Measurements from ENCODE around the gene SLC49A3. TPM values are rescaled to one million over a fixed set of nuclear protein-coding genes. Genes with fewer than 3 reads are reported as not detected.

Gene SLC49A3
- total and polyA plus RNA-seq, 2 of the 13 experiments (the other 11 are each of a cell fraction or from before 2014, with no cell fraction given), result 0.07 to 0.17 TPM

DNA sequence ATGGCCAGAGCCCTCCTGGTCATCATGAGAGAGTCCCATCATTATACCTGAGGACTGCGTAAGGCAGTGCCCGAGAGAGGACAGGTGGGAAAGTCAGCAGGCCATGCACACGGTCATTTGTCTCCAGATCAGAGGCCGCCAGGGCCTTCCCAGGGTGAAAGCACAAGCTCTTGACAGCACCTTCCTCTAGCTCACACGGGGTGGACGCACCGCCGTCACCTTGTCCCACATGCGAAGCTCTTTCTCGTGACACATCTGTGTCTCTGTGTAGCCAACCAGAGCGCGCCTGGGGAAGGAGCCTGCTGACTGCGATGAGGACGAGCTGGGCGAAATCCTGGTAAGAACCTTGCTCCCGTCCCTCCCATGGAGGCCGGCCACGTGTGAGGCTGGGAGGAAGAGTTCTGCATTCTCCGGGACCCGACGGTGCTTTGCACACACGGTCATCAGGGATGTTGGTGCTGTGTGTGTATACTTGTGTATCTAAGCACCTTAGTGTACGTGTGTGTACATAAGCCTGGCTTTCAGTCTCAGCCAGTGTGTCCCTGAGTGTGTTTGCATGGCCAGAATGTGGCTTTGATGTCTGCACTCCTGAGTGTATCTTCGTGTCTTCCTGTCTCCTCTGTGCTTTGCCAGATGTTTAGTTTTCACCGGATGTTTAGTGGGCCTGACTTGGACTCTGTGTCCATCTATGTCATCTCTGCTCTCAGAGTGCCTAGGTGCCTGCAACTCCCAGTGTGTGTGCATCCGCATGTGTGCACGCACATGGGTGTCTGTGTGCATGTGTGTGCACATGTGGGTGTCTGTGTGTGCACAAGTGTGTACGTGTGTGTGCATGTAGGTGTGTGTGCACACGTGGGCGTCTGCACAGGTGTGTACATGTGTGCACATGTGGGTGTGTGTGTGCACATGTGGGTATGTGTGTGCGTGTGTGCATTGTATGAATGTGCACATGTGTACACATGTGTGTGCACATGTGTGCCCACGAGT lies 30.0 kb downstream of the SLC49A3 start (continued):
- TF ChIP-seq, protein P1, sequence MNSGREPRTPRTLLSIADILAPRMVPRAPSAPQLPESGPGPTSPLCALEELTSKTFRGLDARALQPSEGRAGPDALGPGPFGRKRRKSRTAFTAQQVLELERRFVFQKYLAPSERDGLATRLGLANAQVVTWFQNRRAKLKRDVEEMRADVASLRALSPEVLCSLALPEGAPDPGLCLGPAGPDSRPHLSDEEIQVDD (CRISPR knock-in tag; IDR thresholded peaks at IDR 0.05; ENCODE audit: borderline replicate concordance), result no peak
- TF ChIP-seq NCOA1 (CRISPR knock-in tag; IDR thresholded peaks at IDR 0.05) (no peak), TGIF2 (CRISPR knock-in tag; IDR thresholded peaks at IDR 0.05) (no peak), SMARCE1 (IDR thresholded peaks at IDR 0.05; ENCODE audit: borderline replicate concordance) (no peak), NPAS2 (CRISPR knock-in tag; IDR thresholded peaks at IDR 0.05; ENCODE audit: borderline replicate concordance) (no peak), ZBTB7B (CRISPR knock-in tag; IDR thresholded peaks at IDR 0.05) (no peak), MAFK (conservative IDR thresholded peaks at IDR 0.05 in 1 of 2, IDR thresholded peaks at IDR 0.05 in 1 of 2; ENCODE audit: low read length in 2 of 2) (no peak), ZMYM2 (CRISPR knock-in tag; IDR thresholded peaks at IDR 0.05) (peak; percentile 92), SMYD3 (CRISPR knock-in tag; IDR thresholded peaks at IDR 0.05) (no peak), ZNF331 (CRISPR knock-in tag; IDR thresholded peaks at IDR 0.05) (no peak), YY1 (IDR thresholded peaks at IDR 0.05; ENCODE audit: insufficient read depth, insufficient replicate concordance, low read depth, low read length) (no peak), ZNF253 (CRISPR knock-in tag; IDR thresholded peaks at IDR 0.05; ENCODE audit: borderline replicate concordance) (no peak), CBFB (CRISPR knock-in tag; IDR thresholded peaks at IDR 0.05) (no peak), ZNF644 (CRISPR knock-in tag; IDR thresholded peaks at IDR 0.05; ENCODE audit: low read depth) (no peak), GLI4 (CRISPR knock-in tag; IDR thresholded peaks at IDR 0.05; ENCODE audit: borderline replicate concordance) (no peak), ISX (CRISPR knock-in tag; conservative IDR thresholded peaks at IDR 0.05) (no peak), ZFP36 (IDR thresholded peaks at IDR 0.05; ENCODE audit: borderline replicate concordance, low read depth, low read length, partially characterized antibody) (no peak), CREM (IDR thresholded peaks at IDR 0.05) (peak; percentile 55; the same call in 1 of the 2 replicates), CREM (CRISPR knock-in tag; IDR thresholded peaks at IDR 0.05) (no peak), MTA3 (CRISPR knock-in tag; IDR thresholded peaks at IDR 0.05) (no peak)
- TF ChIP-seq, protein P2, sequence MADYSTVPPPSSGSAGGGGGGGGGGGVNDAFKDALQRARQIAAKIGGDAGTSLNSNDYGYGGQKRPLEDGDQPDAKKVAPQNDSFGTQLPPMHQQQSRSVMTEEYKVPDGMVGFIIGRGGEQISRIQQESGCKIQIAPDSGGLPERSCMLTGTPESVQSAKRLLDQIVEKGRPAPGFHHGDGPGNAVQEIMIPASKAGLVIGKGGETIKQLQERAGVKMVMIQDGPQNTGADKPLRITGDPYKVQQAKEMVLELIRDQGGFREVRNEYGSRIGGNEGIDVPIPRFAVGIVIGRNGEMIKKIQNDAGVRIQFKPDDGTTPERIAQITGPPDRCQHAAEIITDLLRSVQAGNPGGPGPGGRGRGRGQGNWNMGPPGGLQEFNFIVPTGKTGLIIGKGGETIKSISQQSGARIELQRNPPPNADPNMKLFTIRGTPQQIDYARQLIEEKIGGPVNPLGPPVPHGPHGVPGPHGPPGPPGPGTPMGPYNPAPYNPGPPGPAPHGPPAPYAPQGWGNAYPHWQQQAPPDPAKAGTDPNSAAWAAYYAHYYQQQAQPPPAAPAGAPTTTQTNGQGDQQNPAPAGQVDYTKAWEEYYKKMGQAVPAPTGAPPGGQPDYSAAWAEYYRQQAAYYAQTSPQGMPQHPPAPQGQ (CRISPR knock-in tag; IDR thresholded peaks at IDR 0.05; ENCODE audit: borderline replicate concordance), result no peak
- TF ChIP-seq, protein P3, sequence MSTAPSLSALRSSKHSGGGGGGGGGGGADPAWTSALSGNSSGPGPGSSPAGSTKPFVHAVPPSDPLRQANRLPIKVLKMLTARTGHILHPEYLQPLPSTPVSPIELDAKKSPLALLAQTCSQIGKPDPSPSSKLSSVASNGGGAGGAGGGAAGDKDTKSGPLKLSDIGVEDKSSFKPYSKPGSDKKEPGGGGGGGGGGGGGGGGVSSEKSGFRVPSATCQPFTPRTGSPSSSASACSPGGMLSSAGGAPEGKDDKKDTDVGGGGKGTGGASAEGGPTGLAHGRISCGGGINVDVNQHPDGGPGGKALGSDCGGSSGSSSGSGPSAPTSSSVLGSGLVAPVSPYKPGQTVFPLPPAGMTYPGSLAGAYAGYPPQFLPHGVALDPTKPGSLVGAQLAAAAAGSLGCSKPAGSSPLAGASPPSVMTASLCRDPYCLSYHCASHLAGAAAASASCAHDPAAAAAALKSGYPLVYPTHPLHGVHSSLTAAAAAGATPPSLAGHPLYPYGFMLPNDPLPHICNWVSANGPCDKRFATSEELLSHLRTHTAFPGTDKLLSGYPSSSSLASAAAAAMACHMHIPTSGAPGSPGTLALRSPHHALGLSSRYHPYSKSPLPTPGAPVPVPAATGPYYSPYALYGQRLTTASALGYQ (CRISPR knock-in tag; IDR thresholded peaks at IDR 0.05), result no peak
- TF ChIP-seq, protein P4, sequence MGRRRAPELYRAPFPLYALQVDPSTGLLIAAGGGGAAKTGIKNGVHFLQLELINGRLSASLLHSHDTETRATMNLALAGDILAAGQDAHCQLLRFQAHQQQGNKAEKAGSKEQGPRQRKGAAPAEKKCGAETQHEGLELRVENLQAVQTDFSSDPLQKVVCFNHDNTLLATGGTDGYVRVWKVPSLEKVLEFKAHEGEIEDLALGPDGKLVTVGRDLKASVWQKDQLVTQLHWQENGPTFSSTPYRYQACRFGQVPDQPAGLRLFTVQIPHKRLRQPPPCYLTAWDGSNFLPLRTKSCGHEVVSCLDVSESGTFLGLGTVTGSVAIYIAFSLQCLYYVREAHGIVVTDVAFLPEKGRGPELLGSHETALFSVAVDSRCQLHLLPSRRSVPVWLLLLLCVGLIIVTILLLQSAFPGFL (CRISPR knock-in tag; IDR thresholded peaks at IDR 0.05), result no peak
